ENCODE results near the gene FOXE3. TPM values are rescaled to one million over a fixed set of nuclear protein-coding genes. Genes with fewer than 3 reads are reported as not detected.
A peak's percentile ranks its signal among the peaks of the same experiment; 100 is the strongest.

Gene FOXE3
- total RNA-seq, 1 experiment from 2014 or later, result not detected

DNA sequence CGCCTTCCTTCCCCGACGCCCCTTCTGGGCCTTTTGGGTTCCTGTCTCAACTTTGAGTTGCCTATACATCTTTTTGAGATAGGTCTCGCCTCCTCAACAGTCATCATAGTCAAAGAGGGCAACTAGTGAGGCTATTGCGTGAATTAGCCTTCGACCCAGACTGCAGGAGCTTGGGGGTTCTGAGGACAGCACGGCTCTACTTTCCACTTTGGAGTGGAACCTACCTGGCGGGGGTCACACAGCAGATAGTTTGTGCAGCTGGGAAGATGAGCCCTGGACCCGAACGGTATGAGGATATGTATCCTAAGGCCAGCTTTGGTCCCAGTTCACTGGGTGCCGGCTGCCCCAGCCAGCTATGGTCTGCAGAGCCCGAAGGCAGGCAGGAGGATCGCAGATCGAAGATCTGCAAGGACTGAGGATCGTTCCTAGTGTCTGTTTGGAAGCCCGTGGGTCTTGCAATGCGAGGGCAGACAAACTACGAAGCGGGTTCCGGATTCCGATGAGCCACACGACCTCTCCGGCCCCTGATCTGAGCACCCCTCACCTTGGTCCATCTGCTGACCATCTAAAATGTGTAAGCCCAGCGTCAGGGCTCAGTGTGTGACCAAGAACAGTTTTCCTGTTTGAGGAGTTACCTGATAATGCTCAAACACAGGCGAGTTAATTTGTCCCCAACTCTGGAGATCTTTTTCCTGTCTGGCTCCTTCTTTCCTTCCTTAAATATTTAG, 29.9 kb downstream of the FOXE3 start (continued):
- no peak for TF ChIP-seq CBFB (CRISPR knock-in tag; IDR thresholded peaks at IDR 0.05; ENCODE audit: low read depth)
- no peak for TF ChIP-seq IRF2 (CRISPR knock-in tag; IDR thresholded peaks at IDR 0.05; ENCODE audit: borderline replicate concordance, low read depth)
- TF ChIP-seq GRHL2 (CRISPR knock-in tag; IDR thresholded peaks at IDR 0.05; ENCODE audit: insufficient replicate concordance, severe bottlenecking), result no peak
- no peak for TF ChIP-seq NR2C2 (CRISPR knock-in tag; IDR thresholded peaks at IDR 0.05)
- no peak for TF ChIP-seq PRRX2 (CRISPR knock-in tag; IDR thresholded peaks at IDR 0.05)
- TF ChIP-seq ELF4 (CRISPR knock-in tag; IDR thresholded peaks at IDR 0.05; ENCODE audit: low read depth), result no peak
- no peak for TF ChIP-seq SMAD3 (CRISPR knock-in tag; IDR thresholded peaks at IDR 0.05; ENCODE audit: borderline replicate concordance)

DNA sequence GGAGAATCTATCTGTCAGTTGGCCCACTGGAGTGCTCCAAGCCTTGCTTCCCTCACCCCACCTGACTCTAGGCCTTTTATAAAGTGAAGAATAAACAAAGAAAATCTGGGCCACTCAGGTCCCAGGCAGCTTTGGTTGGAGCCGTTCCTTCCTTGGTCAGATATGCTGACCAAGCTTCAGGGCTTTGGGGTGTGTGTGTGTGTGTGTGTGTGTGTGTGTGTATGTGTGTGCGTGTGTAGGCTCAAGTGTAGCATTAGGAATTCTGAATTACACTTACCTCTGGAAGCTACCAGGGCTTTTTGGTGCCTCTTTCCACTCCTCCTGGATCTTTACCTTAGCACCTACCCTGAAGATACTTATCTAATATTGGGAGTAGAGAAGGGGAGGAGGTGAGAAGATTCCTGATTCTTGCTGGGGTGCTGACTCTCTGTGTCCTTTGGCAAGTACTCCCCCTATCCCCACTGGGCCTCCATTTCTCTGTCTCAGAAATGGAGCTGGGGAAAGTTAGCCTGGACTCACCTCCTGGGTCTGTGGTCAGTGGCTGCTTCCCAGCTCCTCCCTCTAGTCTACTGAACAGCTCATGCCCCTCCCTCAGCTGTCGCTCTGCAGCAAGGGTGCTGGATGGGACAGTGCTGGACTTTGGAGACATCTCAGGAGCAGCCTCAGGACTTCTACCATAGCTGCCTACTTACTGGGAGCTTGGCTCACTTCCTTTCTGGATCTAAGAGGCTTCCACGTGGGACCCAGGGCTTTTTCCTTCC, 32.6 kb downstream of the FOXE3 start:
- TF ChIP-seq CBFB (CRISPR knock-in tag; IDR thresholded peaks at IDR 0.05; ENCODE audit: low read depth), result no peak
- TF ChIP-seq, protein P1, sequence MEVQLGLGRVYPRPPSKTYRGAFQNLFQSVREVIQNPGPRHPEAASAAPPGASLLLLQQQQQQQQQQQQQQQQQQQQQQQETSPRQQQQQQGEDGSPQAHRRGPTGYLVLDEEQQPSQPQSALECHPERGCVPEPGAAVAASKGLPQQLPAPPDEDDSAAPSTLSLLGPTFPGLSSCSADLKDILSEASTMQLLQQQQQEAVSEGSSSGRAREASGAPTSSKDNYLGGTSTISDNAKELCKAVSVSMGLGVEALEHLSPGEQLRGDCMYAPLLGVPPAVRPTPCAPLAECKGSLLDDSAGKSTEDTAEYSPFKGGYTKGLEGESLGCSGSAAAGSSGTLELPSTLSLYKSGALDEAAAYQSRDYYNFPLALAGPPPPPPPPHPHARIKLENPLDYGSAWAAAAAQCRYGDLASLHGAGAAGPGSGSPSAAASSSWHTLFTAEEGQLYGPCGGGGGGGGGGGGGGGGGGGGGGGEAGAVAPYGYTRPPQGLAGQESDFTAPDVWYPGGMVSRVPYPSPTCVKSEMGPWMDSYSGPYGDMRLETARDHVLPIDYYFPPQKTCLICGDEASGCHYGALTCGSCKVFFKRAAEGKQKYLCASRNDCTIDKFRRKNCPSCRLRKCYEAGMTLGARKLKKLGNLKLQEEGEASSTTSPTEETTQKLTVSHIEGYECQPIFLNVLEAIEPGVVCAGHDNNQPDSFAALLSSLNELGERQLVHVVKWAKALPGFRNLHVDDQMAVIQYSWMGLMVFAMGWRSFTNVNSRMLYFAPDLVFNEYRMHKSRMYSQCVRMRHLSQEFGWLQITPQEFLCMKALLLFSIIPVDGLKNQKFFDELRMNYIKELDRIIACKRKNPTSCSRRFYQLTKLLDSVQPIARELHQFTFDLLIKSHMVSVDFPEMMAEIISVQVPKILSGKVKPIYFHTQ (CRISPR knock-in tag; IDR thresholded peaks at IDR 0.05), result no peak
- TF ChIP-seq TEAD1 (CRISPR knock-in tag; IDR thresholded peaks at IDR 0.05), result no peak
- TF ChIP-seq JAZF1 (CRISPR knock-in tag; IDR thresholded peaks at IDR 0.05), result no peak
- no peak for TF ChIP-seq NFATC4 (CRISPR knock-in tag; IDR thresholded peaks at IDR 0.05)
- no peak overlapping the region for H3K4me3 Mint-ChIP-seq
- no peak overlapping the region for H3K27ac Mint-ChIP-seq
- ChIA-PET CTCF (interaction anchor here (0.9 to 4.3 kb wide), 27 partner anchors 7 to 279 kb away, joined by 3 to 177 read pairs (median 9); partner anchors contain the start of gene FOXD2), POLR2A (interaction anchor here (0.9 kb wide), 1 partner anchor 15 kb away, joined by 3 read pairs; no protein-coding TSS in a partner anchor)
- H3K36me3 Mint-ChIP-seq, result no peaks in the 10 kb centered on the region
- H3K27me3 Mint-ChIP-seq (ENCODE audit: low read depth), result no peaks in the 10 kb centered on the region; the same call in none of the 2 replicates
- DNase-seq (ENCODE audit: low spot score) (no peak), ATAC-seq (no peak)
- peaks cover 48% of the 10 kb centered on the region for H3K4me1 Mint-ChIP-seq
- H3K9me3 Mint-ChIP-seq, result no peaks in the 10 kb centered on the region

DNA sequence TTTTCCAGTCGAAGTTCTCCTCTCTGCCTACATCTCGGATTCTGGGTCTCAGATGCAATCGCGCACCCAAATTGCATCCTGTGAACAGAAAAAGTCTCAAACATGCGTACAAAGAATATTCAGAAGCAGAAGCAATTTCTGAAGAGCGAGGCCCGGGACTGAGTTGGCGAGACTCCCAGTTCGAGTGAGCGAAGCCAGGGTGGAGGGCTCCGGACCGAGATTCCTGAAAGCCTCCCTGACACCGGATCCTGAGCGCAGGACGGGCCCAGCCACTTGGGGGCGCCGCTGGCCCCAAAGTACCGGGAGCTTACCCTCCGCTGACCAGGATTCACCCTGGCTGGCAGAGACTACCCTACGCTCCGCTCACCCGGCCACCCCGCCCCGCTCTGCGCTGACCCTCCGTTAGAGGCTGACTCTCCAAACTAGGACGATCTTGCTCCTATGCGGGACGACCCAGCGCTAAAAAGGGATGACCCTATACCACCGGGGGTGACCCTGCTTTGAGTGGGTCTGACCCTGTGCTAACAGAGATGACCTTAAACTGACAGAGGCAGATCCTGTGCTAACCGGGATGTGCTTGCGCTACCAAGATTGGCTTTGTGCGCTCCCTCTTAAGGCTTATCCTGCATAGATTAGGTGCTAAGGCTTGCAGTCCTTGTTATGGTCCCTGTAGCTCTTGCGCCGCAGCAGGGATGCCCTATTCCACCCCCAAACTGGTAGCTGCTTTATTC, 33.9 kb downstream of the FOXE3 start:
- CTCF ChIA-PET, result interaction anchor here (0.6 to 4.3 kb wide), 40 partner anchors 9 to 278 kb away, joined by 3 to 177 read pairs (median 6); partner anchors contain the start of gene FOXD2

More for the DNA sequence above, 33.9 kb downstream of the FOXE3 start:
- Mint-ChIP-seq H3K27ac (no peak overlapping the region), H3K27me3 (ENCODE audit: low read depth) (no peaks in the 10 kb centered on the region; the same call in none of the 2 replicates), H3K4me3 (peak overlapping the region; percentile 58), H3K9me3 (no peaks in the 10 kb centered on the region), H3K4me1 (peaks cover 36% of the 10 kb centered on the region), H3K36me3 (no peaks in the 10 kb centered on the region)
- ATAC-seq (peak; percentile 91), DNase-seq (ENCODE audit: low spot score) (peak; percentile 89)
- POLR2A ChIA-PET, result no interaction called here
- TF ChIP-seq, protein P2, sequence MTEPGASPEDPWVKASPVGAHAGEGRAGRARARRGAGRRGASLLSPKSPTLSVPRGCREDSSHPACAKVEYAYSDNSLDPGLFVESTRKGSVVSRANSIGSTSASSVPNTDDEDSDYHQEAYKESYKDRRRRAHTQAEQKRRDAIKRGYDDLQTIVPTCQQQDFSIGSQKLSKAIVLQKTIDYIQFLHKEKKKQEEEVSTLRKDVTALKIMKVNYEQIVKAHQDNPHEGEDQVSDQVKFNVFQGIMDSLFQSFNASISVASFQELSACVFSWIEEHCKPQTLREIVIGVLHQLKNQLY (CRISPR knock-in tag; IDR thresholded peaks at IDR 0.05), result no peak
- TF ChIP-seq MXD4 (CRISPR knock-in tag; IDR thresholded peaks at IDR 0.05; ENCODE audit: borderline replicate concordance), result no peak
- TF ChIP-seq, protein P3, sequence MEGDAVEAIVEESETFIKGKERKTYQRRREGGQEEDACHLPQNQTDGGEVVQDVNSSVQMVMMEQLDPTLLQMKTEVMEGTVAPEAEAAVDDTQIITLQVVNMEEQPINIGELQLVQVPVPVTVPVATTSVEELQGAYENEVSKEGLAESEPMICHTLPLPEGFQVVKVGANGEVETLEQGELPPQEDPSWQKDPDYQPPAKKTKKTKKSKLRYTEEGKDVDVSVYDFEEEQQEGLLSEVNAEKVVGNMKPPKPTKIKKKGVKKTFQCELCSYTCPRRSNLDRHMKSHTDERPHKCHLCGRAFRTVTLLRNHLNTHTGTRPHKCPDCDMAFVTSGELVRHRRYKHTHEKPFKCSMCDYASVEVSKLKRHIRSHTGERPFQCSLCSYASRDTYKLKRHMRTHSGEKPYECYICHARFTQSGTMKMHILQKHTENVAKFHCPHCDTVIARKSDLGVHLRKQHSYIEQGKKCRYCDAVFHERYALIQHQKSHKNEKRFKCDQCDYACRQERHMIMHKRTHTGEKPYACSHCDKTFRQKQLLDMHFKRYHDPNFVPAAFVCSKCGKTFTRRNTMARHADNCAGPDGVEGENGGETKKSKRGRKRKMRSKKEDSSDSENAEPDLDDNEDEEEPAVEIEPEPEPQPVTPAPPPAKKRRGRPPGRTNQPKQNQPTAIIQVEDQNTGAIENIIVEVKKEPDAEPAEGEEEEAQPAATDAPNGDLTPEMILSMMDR (IDR thresholded peaks at IDR 0.05), result peak; percentile 58
- TF ChIP-seq, protein P4, sequence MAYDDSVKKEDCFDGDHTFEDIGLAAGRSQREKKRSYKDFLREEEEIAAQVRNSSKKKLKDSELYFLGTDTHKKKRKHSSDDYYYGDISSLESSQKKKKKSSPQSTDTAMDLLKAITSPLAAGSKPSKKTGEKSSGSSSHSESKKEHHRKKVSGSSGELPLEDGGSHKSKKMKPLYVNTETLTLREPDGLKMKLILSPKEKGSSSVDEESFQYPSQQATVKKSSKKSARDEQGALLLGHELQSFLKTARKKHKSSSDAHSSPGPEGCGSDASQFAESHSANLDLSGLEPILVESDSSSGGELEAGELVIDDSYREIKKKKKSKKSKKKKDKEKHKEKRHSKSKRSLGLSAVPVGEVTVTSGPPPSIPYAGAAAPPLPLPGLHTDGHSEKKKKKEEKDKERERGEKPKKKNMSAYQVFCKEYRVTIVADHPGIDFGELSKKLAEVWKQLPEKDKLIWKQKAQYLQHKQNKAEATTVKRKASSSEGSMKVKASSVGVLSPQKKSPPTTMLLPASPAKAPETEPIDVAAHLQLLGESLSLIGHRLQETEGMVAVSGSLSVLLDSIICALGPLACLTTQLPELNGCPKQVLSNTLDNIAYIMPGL (CRISPR knock-in tag; IDR thresholded peaks at IDR 0.05), result peak; percentile 29; the same call in 1 of the 2 replicates
- no peak for TF ChIP-seq SMAD4 (CRISPR knock-in tag; IDR thresholded peaks at IDR 0.05)
- no peak for TF ChIP-seq NFE2L1 (CRISPR knock-in tag; IDR thresholded peaks at IDR 0.05)
